PC-3 (cell line): ENCODE data around the gene ROPN1L. TPM values are rescaled to one million over a fixed set of nuclear protein-coding genes. Genes with fewer than 3 reads are reported as not detected.

ENCODE experiments used
- ATAC-seq: fragments of 200-7000 bp; cut with Tn5 transposase; 2 replicates; pipeline ENCODE4 v1.9.1; 2020; ENCODE audit warnings: mild to moderate bottlenecking, moderate library complexity
- BruUV-seq: library from RNA; stranded (reverse); fragments of 400-500 nt; replicated peaks from 2 replicates; lab custom pipeline; 2021; lab: Mats Ljungman, UMichigan
- CTCF ChIA-PET: fragments of 300-600 bp; sonication (Branson Sonifier 250); formaldehyde crosslinking; loops from one replicate; lab custom pipeline; 2022; ENCODE audit warnings: antibody characterized with exemption; lab: Charles Lee
- POLR2A ChIA-PET: fragments of 300-600 bp; sonication (Branson Sonifier 250); formaldehyde crosslinking; loops from one replicate; lab custom pipeline; 2022; ENCODE audit warnings: antibody characterized with exemption; ENCODE audit not compliant: unreplicated experiment; lab: Charles Lee
- DNase-seq: peaks from one replicate; pipeline ENCODE4 v3.0.0-alpha.2; 2015
- H2AFZ ChIP-seq: fragments of 300-600 bp; sonication (generic); 2 replicates; pipeline ENCODE4 v1.6.0; 2016; ENCODE audit warnings: antibody characterized with exemption, low read length
- H3F3A ChIP-seq: fragments of 300-600 bp; sonication (generic); one replicate; pipeline ENCODE4 v1.6.0; 2017; ENCODE audit warnings: antibody characterized with exemption, low read length, control low read depth, mild to moderate bottlenecking; ENCODE audit not compliant: unreplicated experiment
- H3K27ac ChIP-seq: fragments of 300-600 bp; sonication (generic); 2 replicates; pipeline ENCODE4 v1.5.1; 2016; ENCODE audit warnings: mild to moderate bottlenecking, low read length
- H3K27me3 ChIP-seq: fragments of 300-600 bp; sonication (generic); 2 replicates; pipeline ENCODE4 v1.6.1; 2016; ENCODE audit warnings: low read length, mixed read lengths
- H3K36me3 ChIP-seq: fragments of 300-600 bp; sonication (generic); 2 replicates; pipeline ENCODE4 v1.6.1; 2016; ENCODE audit warnings: low read depth, mixed run types, low read length, mixed read lengths
- H3K4me1 ChIP-seq: fragments of 300-600 bp; sonication (generic); 2 replicates; pipeline ENCODE4 v1.5.1; 2016; ENCODE audit warnings: low read length; ENCODE audit not compliant: insufficient read depth
- H3K4me2 ChIP-seq: fragments of 300-600 bp; sonication (generic); 2 replicates; pipeline ENCODE4 v1.6.0; 2016; ENCODE audit warnings: low read length
- H3K4me3 ChIP-seq: fragments of 300-600 bp; sonication (generic); 2 replicates; pipeline ENCODE4 v1.5.1; 2016; ENCODE audit warnings: mild to moderate bottlenecking, low read length, mixed read lengths
- H3K79me2 ChIP-seq: fragments of 300-600 bp; sonication (generic); 2 replicates; pipeline ENCODE4 v1.6.1; 2017; ENCODE audit warnings: low read length, mixed read lengths
- H3K9ac ChIP-seq: fragments of 300-600 bp; sonication (generic); 2 replicates; pipeline ENCODE4 v1.6.0; 2016; ENCODE audit warnings: mild to moderate bottlenecking, low read length
- H3K9me2 ChIP-seq: fragments of 300-600 bp; sonication (generic); replicated peaks from 2 replicates; pipeline ENCODE4 v1.6.1; 2016; ENCODE audit warnings: mixed run types, low read length, mixed read lengths
- H3K9me3 ChIP-seq: fragments of 300-600 bp; sonication (generic); 2 replicates; pipeline ENCODE4 v1.6.1; 2016; ENCODE audit warnings: low read length, mixed read lengths
- H4K20me1 ChIP-seq: fragments of 300-600 bp; sonication (generic); 2 replicates; pipeline ENCODE4 v1.6.1; 2016; ENCODE audit warnings: low read length, mixed read lengths
- CTCF ChIP-seq: fragments of 300-600 bp; sonication (generic); conservative IDR thresholded peaks from 2 replicates; pipeline ENCODE4 v1.5.1; 2017; ENCODE audit warnings: antibody characterized with exemption, low read depth, mild to moderate bottlenecking, low read length
- EZH2 ChIP-seq: fragments of 300-600 bp; sonication (generic); IDR thresholded peaks from one replicate; pipeline ENCODE4 v1.6.1; 2017; ENCODE audit warnings: antibody characterized with exemption, mild to moderate bottlenecking, low read length; ENCODE audit not compliant: unreplicated experiment
- EZH2phosphoT487 ChIP-seq: fragments of 300-600 bp; sonication (generic); IDR thresholded peaks from 2 replicates; pipeline ENCODE4 v1.6.1; 2018; ENCODE audit warnings: mild to moderate bottlenecking, antibody characterized with exemption, low read length, borderline replicate concordance
- intact Hi-C: fragments of 100-400 bp; cut with micrococcal nuclease; formaldehyde crosslinking; loops from 2 replicates; pipeline ENCODE4 v1.9.0; 2023
- total RNA-seq: library from RNA; depleted of rRNA; stranded (reverse); fragments of >200 nt; gene quantifications from 2 replicates; pipeline ENCODE4 v1.2.3, GENCODE V29; 2014

ROPN1L gene
- total RNA-seq, 1 experiment from 2014 or later: 0.95 TPM

- Histone ChIP-seq H3K36me3 (no peaks in the 10 kb centered on the region), H3K4me2 (no peak overlapping the region), H3K79me2 (no peaks in the 10 kb centered on the region), H3K27me3 (no peaks in the 10 kb centered on the region), H3K27ac (no peak overlapping the region), H3K9me3 (no peaks in the 10 kb centered on the region), H4K20me1 (no peaks in the 10 kb centered on the region), H2AFZ (no peak overlapping the region), H3F3A (no peaks in the 10 kb centered on the region), H3K4me3 (no peak overlapping the region), H3K4me1 (no peaks in the 10 kb centered on the region), H3K9ac (no peak overlapping the region), H3K9me2 (no peaks in the 10 kb centered on the region)
- no TSS peak for BruUV-seq
- TF ChIP-seq CTCF (no peak), EZH2 (no peak), EZH2phosphoT487 (no peak)
- ATAC-seq (no peak), DNase-seq (no peak)
- intact Hi-C loops: no loop called here
- ChIA-PET POLR2A (no interaction called here), CTCF (interaction anchor here (0.5 kb wide), 1 partner anchor 12 kb away, joined by 5 read pairs; no protein-coding TSS in a partner anchor)
Measured at GRCh38 chr5:10500669-10501068, 59.0 kb downstream of the ROPN1L start.

GRCh38 chr5:10501554-10502075 lies 59.9 kb downstream of the ROPN1L start:
- Histone ChIP-seq H2AFZ (no peak overlapping the region), H3K36me3 (no peaks in the 10 kb centered on the region), H3K9ac (no peak overlapping the region), H3K4me2 (no peak overlapping the region), H3K27ac (no peak overlapping the region), H3K4me1 (no peaks in the 10 kb centered on the region), H3K27me3 (no peaks in the 10 kb centered on the region), H3K4me3 (no peak overlapping the region), H3K79me2 (no peaks in the 10 kb centered on the region), H3F3A (no peaks in the 10 kb centered on the region), H4K20me1 (no peaks in the 10 kb centered on the region), H3K9me3 (no peaks in the 10 kb centered on the region), H3K9me2 (no peaks in the 10 kb centered on the region)
- POLR2A ChIA-PET: no interaction called here
- DNase-seq (no peak), ATAC-seq (no peak)
- intact Hi-C loops: no loop called here
- TF ChIP-seq EZH2: no peak
- no peak for TF ChIP-seq CTCF
- no peak for TF ChIP-seq EZH2phosphoT487
- BruUV-seq: no TSS peak
- CTCF ChIA-PET: no interaction called here

GRCh38 chr5:10502130-10502529 lies 60.5 kb downstream of the ROPN1L start:
- Histone ChIP-seq H3K9me2 (no peaks in the 10 kb centered on the region), H3K4me2 (no peak overlapping the region), H3K36me3 (no peaks in the 10 kb centered on the region), H4K20me1 (no peaks in the 10 kb centered on the region), H2AFZ (no peak overlapping the region), H3F3A (no peaks in the 10 kb centered on the region), H3K4me1 (no peaks in the 10 kb centered on the region), H3K27ac (no peak overlapping the region), H3K9me3 (no peaks in the 10 kb centered on the region), H3K9ac (no peak overlapping the region), H3K4me3 (no peak overlapping the region), H3K27me3 (no peaks in the 10 kb centered on the region), H3K79me2 (no peaks in the 10 kb centered on the region)
- intact Hi-C loops: no loop called here
- CTCF ChIA-PET: no interaction called here
- TF ChIP-seq EZH2phosphoT487 (no peak), CTCF (no peak)
- DNase-seq (no peak), ATAC-seq (no peak)
- POLR2A ChIA-PET: no interaction called here
- BruUV-seq: no TSS peak
